ENCODE data around the gene CUBN. TPM values are rescaled to one million over a fixed set of nuclear protein-coding genes. Genes with fewer than 3 reads are reported as not detected.

CUBN gene
- total and polyA plus RNA-seq, 2 of the 13 experiments (the other 11 are each of a cell fraction or from before 2014, with no cell fraction given): 0.27 to 0.32 TPM

GRCh38 chr10:17062009-17062408 lies 67.6 kb downstream of the CUBN start:
- POLR2A ChIA-PET: no interaction called here
- no peak for ATAC-seq
- no peak overlapping the region for H3K4me2 ChIP-seq (ENCODE audit: low read depth, low read length)

More at GRCh38 chr10:17062009-17062408, 67.6 kb downstream of the CUBN start:
- Histone ChIP-seq H3K27ac (ENCODE audit: extremely low read length, insufficient read depth, low read length) (no peak overlapping the region), H2AFZ (ENCODE audit: low read length) (no peak overlapping the region), H3K36me3 (replicated peaks in 1 of 2; ENCODE audit: control insufficient read depth in 1 of 2, insufficient read depth in 2 of 2, low read length in 2 of 2) (no peaks in the 10 kb centered on the region), H3K27me3 (ENCODE audit: control insufficient read depth in 1 of 2, insufficient read depth in 2 of 2, low read length in 2 of 2) (no peaks in the 10 kb centered on the region), H3K9me3 (ENCODE audit: low read length) (no peaks in the 10 kb centered on the region), H3K4me1 (ENCODE audit: insufficient read depth, low read length) (no peaks in the 10 kb centered on the region), H3K9ac (ENCODE audit: insufficient read depth, low read depth, low read length) (no peak overlapping the region), H3K4me3 (replicated peaks in 1 of 3; ENCODE audit: insufficient read depth in 1 of 3, low read depth in 2 of 3, low read length in 3 of 3) (no peak overlapping the region), H4K20me1 (ENCODE audit: insufficient read depth, low read length) (no peaks in the 10 kb centered on the region), H3K79me2 (ENCODE audit: insufficient read depth, low read length) (no peaks in the 10 kb centered on the region)
- TF ChIP-seq ZFP36L1 (CRISPR knock-in tag; IDR thresholded peaks at IDR 0.05) (no peak), MATR3 (CRISPR knock-in tag; IDR thresholded peaks at IDR 0.05) (no peak), ZNF570 (CRISPR knock-in tag; IDR thresholded peaks at IDR 0.05; ENCODE audit: borderline replicate concordance) (no peak), ADNP (CRISPR knock-in tag; IDR thresholded peaks at IDR 0.05) (no peak), ZNF281 (CRISPR knock-in tag; IDR thresholded peaks at IDR 0.05; ENCODE audit: borderline replicate concordance) (no peak), CHD4 (IDR thresholded peaks at IDR 0.05; ENCODE audit: borderline replicate concordance, low read length) (no peak), HBP1 (CRISPR knock-in tag; IDR thresholded peaks at IDR 0.05; ENCODE audit: low read depth) (no peak)
- in situ Hi-C loops (cut with HindIII; ENCODE audit: extremely low pct_ligation_motif_present, low pct_unique_long_range_greater_than_20kb): no loop called here
- CTCF ChIA-PET (ENCODE audit: low intra/inter-chr PET ratio, low total read pairs): no interaction called here
- DNase-seq (ENCODE audit: low spot score) (no peak), FAIRE-seq (no peak)
- intact Hi-C loops (cut with micrococcal nuclease; ENCODE audit: unreplicated experiment): no loop called here
- BruUV-seq (replicated peaks): no TSS peak
- WGBS (ENCODE audit: low lambda C conversion rate): 83% methylated on average over 7 of the region's 7 CpGs
